ENCODE measurements around the gene ZNF2. TPM values are rescaled to one million over a fixed set of nuclear protein-coding genes. Genes with fewer than 3 reads are reported as not detected.
"Not testable (repeated sequence)": the region's sequence is repeated elsewhere in the genome, so short reads cannot be mapped to it uniquely, and the experiment has no call there.

Gene ZNF2
- total RNA-seq, 3 donors from 2014 or later, result 2.4 to 8.2 (median 3.6) TPM

- H3K4me3 ChIP-seq, result no peak overlapping the region
- DNase-seq (ENCODE audit: low spot score in 2 of 2), result no peak
- H3K9me3 ChIP-seq, result peaks cover 17% of the 10 kb centered on the region in 2 donors
- H3K27me3 ChIP-seq, result no peaks in the 10 kb centered on the region
- H3K4me1 ChIP-seq, result no peaks in the 10 kb centered on the region
- TF ChIP-seq POLR2AphosphoS5 (IDR thresholded peaks at IDR 0.05) (no peak), CTCF (IDR thresholded peaks at IDR 0.05) (no peak), POLR2A (IDR thresholded peaks at IDR 0.05) (no peak)
- H3K27ac ChIP-seq, result no peak overlapping the region
- intact Hi-C loops (cut with DNase I; ENCODE audit: low total_unique reads), result no loop called here
- peaks cover 10% of the 10 kb centered on the region for H3K36me3 ChIP-seq
Observed at GRCh38 chr2:95181774-95182173, 16.2 kb downstream of the ZNF2 start.

GRCh38 chr2:95185197-95185596 lies 19.6 kb downstream of the ZNF2 start:
- no peak overlapping the region for H3K4me3 ChIP-seq
- H3K9me3 ChIP-seq, result peaks cover 17% of the 10 kb centered on the region in 2 donors
- no peak overlapping the region for H3K27ac ChIP-seq
- H3K36me3 ChIP-seq, result peaks cover 10% of the 10 kb centered on the region
- no peak for DNase-seq (ENCODE audit: low spot score in 2 of 2)
- intact Hi-C loops (cut with DNase I; ENCODE audit: low total_unique reads), result no loop called here
- H3K4me1 ChIP-seq, result no peaks in the 10 kb centered on the region
- no peaks in the 10 kb centered on the region for H3K27me3 ChIP-seq
- TF ChIP-seq POLR2A (IDR thresholded peaks at IDR 0.05) (no peak), CTCF (IDR thresholded peaks at IDR 0.05) (no peak), POLR2AphosphoS5 (IDR thresholded peaks at IDR 0.05) (no peak)

GRCh38 chr2:95185973-95186372 lies 20.4 kb downstream of the ZNF2 start:
- Histone ChIP-seq H3K27me3 (no peaks in the 10 kb centered on the region), H3K4me1 (no peaks in the 10 kb centered on the region), H3K36me3 (peaks cover 6% of the 10 kb centered on the region), H3K27ac (no peak overlapping the region), H3K9me3 (peaks cover 12 to 15% of the 10 kb centered on the region in 2 donors), H3K4me3 (no peak overlapping the region)
- intact Hi-C loops (cut with DNase I; ENCODE audit: low total_unique reads), result no loop called here
- DNase-seq (ENCODE audit: low spot score in 2 of 2), result no peak
- TF ChIP-seq CTCF (IDR thresholded peaks at IDR 0.05) (no peak), POLR2A (IDR thresholded peaks at IDR 0.05) (no peak), POLR2AphosphoS5 (IDR thresholded peaks at IDR 0.05) (no peak)

- H3K27ac ChIP-seq; H3K9me3 ChIP-seq; H3K4me1 ChIP-seq; intact Hi-C loops (cut with DNase I; ENCODE audit: low total_unique reads); H3K27me3 ChIP-seq; H3K4me3 ChIP-seq; H3K36me3 ChIP-seq: not testable (repeated sequence)
- peak; percentile 35 to 54 (median 54) for TF ChIP-seq CTCF (IDR thresholded peaks at IDR 0.05)
- peak; percentile 48 to 60 for DNase-seq (ENCODE audit: low spot score in 2 of 2)
Observed at GRCh38 chr2:95192956-95193355, 27.3 kb downstream of the ZNF2 start.

- no peaks in the 10 kb centered on the region for H3K36me3 ChIP-seq
- no peak overlapping the region for H3K4me3 ChIP-seq
- no peak overlapping the region for H3K27ac ChIP-seq
- no peak for TF ChIP-seq POLR2A (IDR thresholded peaks at IDR 0.05)
- no peak for TF ChIP-seq POLR2AphosphoS5 (IDR thresholded peaks at IDR 0.05)
- TF ChIP-seq CTCF (IDR thresholded peaks at IDR 0.05), result no peak
- no peaks in the 10 kb centered on the region for H3K4me1 ChIP-seq
- intact Hi-C loops (cut with DNase I; ENCODE audit: low total_unique reads), result no loop called here
- DNase-seq (ENCODE audit: low spot score in 2 of 2), result no peak
- H3K27me3 ChIP-seq, result no peaks in the 10 kb centered on the region
- no peaks in the 10 kb centered on the region for H3K9me3 ChIP-seq
Observed at GRCh38 chr2:95203911-95204310, 38.3 kb downstream of the ZNF2 start.

Data from breast epithelium (tissue), 4 donors.